IPS-15b (cell line): ENCODE data around the gene SERPINA3.
"Not testable (repeated sequence)": the region's sequence is repeated elsewhere in the genome, so short reads cannot be mapped to it uniquely, and the experiment has no call there.

Source experiments
- H3K27me3 ChIP-seq: one replicate; pipeline ENCODE4 v1.6.1; 2013; ENCODE audit warnings: low read length; ENCODE audit not compliant: control insufficient read depth, insufficient read depth
- H3K36me3 ChIP-seq: one replicate; pipeline ENCODE4 v1.6.1; 2013; ENCODE audit warnings: low read length; ENCODE audit not compliant: control insufficient read depth, insufficient read depth
- H3K4me1 ChIP-seq: one replicate; pipeline ENCODE4 v1.6.1; 2013; ENCODE audit warnings: mild to moderate bottlenecking, low read length; ENCODE audit not compliant: control insufficient read depth, insufficient read depth
- H3K4me3 ChIP-seq: one replicate; pipeline ENCODE4 v1.5.1; 2013; ENCODE audit warnings: low read depth, low read length
- H3K9ac ChIP-seq: one replicate; pipeline ENCODE4 v1.6.1; 2013; ENCODE audit warnings: low read depth, mild to moderate bottlenecking, low read length
- H3K9me3 ChIP-seq: one replicate; pipeline ENCODE4 v1.6.1; 2013; ENCODE audit warnings: mild to moderate bottlenecking, low read length; ENCODE audit not compliant: control insufficient read depth, insufficient read depth

Gene SERPINA3

GRCh38 chr14:94574336-94574735 lies 37.9 kb upstream of the SERPINA3 start:
- H3K27me3 ChIP-seq, result no peaks in the 10 kb centered on the region
- H3K9me3 ChIP-seq, result no peaks in the 10 kb centered on the region
- H3K9ac ChIP-seq, result no peak overlapping the region
- no peak overlapping the region for H3K4me3 ChIP-seq
- no peaks in the 10 kb centered on the region for H3K36me3 ChIP-seq
- H3K4me1 ChIP-seq, result no peaks in the 10 kb centered on the region

GRCh38 chr14:94575730-94576585 lies 36.2 kb upstream of the SERPINA3 start:
- H3K27me3 ChIP-seq, result no peaks in the 10 kb centered on the region
- H3K36me3 ChIP-seq, result no peaks in the 10 kb centered on the region
- no peak overlapping the region for H3K9ac ChIP-seq
- H3K4me1 ChIP-seq, result no peaks in the 10 kb centered on the region
- no peak overlapping the region for H3K4me3 ChIP-seq
- no peaks in the 10 kb centered on the region for H3K9me3 ChIP-seq

- not testable (repeated sequence) for H3K9ac ChIP-seq, H3K4me3 ChIP-seq, H3K36me3 ChIP-seq, H3K9me3 ChIP-seq, H3K27me3 ChIP-seq, H3K4me1 ChIP-seq
Observed at GRCh38 chr14:94577472-94577871, 34.7 kb upstream of the SERPINA3 start.

GRCh38 chr14:94578712-94579111 lies 33.5 kb upstream of the SERPINA3 start:
- Histone ChIP-seq H3K36me3 (no peaks in the 10 kb centered on the region), H3K9ac (no peak overlapping the region), H3K4me3 (no peak overlapping the region), H3K27me3 (no peaks in the 10 kb centered on the region), H3K4me1 (no peaks in the 10 kb centered on the region), H3K9me3 (peaks cover 4% of the 10 kb centered on the region)

GRCh38 chr14:94581127-94581999 lies 30.8 kb upstream of the SERPINA3 start, which contains the start of gene SERPINA5:
TSS of gene SERPINA5 (plus strand) at chr14:94581426. CDS start at chr14:94587363, 5,937 bp downstream.
- Histone ChIP-seq H3K27me3 (no peaks in the 10 kb centered on the region), H3K36me3 (no peaks in the 10 kb centered on the region), H3K4me3 (no peak within 1 kb of the TSS), H3K9ac (no peak within 1 kb of the TSS), H3K9me3 (peaks cover 5% of the 10 kb centered on the region), H3K4me1 (no peaks in the 10 kb centered on the region)

GRCh38 chr14:94582199-94582750 lies 29.9 kb upstream of the SERPINA3 start:
- Histone ChIP-seq H3K9ac (no peak overlapping the region), H3K4me3 (no peak overlapping the region), H3K27me3 (no peaks in the 10 kb centered on the region), H3K9me3 (peaks cover 5% of the 10 kb centered on the region), H3K4me1 (no peaks in the 10 kb centered on the region), H3K36me3 (no peaks in the 10 kb centered on the region)

GRCh38 chr14:94582851-94583250 lies 29.3 kb upstream of the SERPINA3 start:
- no peaks in the 10 kb centered on the region for H3K27me3 ChIP-seq
- peaks cover 5% of the 10 kb centered on the region for H3K9me3 ChIP-seq
- H3K4me1 ChIP-seq, result no peaks in the 10 kb centered on the region
- no peak overlapping the region for H3K4me3 ChIP-seq
- H3K9ac ChIP-seq, result no peak overlapping the region
- no peaks in the 10 kb centered on the region for H3K36me3 ChIP-seq

GRCh38 chr14:94583557-94583956 lies 28.6 kb upstream of the SERPINA3 start:
- H3K27me3 ChIP-seq, result no peaks in the 10 kb centered on the region
- H3K4me1 ChIP-seq, result no peaks in the 10 kb centered on the region
- H3K9me3 ChIP-seq, result peaks cover 5% of the 10 kb centered on the region
- H3K4me3 ChIP-seq, result no peak overlapping the region
- H3K36me3 ChIP-seq, result no peaks in the 10 kb centered on the region
- H3K9ac ChIP-seq, result no peak overlapping the region

- no peaks in the 10 kb centered on the region for H3K4me1 ChIP-seq
- H3K4me3 ChIP-seq, result no peak overlapping the region
- H3K27me3 ChIP-seq, result no peaks in the 10 kb centered on the region
- H3K36me3 ChIP-seq, result no peaks in the 10 kb centered on the region
- no peak overlapping the region for H3K9ac ChIP-seq
- peaks cover 5% of the 10 kb centered on the region for H3K9me3 ChIP-seq
Observed at GRCh38 chr14:94584591-94585280, 27.5 kb upstream of the SERPINA3 start.

- H3K36me3 ChIP-seq, result no peaks in the 10 kb centered on the region
Observed at GRCh38 chr14:94586635-94587034, 25.6 kb upstream of the SERPINA3 start.

GRCh38 chr14:94588311-94588710 lies 23.9 kb upstream of the SERPINA3 start:
- H3K9ac ChIP-seq, result no peak overlapping the region
- H3K36me3 ChIP-seq, result no peaks in the 10 kb centered on the region
- no peaks in the 10 kb centered on the region for H3K27me3 ChIP-seq
- H3K4me3 ChIP-seq, result no peak overlapping the region
- H3K9me3 ChIP-seq, result peaks cover 5% of the 10 kb centered on the region
- no peaks in the 10 kb centered on the region for H3K4me1 ChIP-seq

More at GRCh38 chr14:94586635-94587034, 25.6 kb upstream of the SERPINA3 start:
- Histone ChIP-seq H3K9ac (no peak overlapping the region), H3K4me3 (no peak overlapping the region), H3K27me3 (no peaks in the 10 kb centered on the region), H3K4me1 (no peaks in the 10 kb centered on the region), H3K9me3 (peaks cover 5% of the 10 kb centered on the region)
